ENCODE results near the gene NDE1. TPM values are rescaled to one million over a fixed set of nuclear protein-coding genes. Genes with fewer than 3 reads are reported as not detected.

NDE1 gene
- total and polyA plus RNA-seq, 2 donors (not counting 3 experiments of a cell fraction or from before 2014, with no cell fraction given): 28.0 to 90.2 TPM

DNA sequence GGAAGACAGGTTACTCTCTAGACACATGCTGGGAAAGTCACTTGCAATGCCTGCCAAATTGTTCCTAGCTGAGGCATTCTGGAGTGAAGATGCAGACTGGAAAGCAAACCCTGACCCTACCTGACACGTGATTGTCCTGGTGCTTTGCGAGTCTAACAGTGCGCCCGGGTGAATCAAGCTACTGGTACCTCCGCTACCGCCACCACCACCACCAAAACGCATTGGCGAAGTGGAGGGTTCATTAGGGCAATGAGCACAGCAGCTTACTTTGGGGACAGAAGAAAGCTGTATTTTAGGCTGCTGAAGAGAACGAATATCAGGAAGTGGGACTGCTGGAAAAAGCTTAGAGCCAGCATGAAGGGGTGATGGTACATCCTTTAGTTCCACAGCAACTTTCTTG, 14.1 kb upstream of the NDE1 start:
- DNase-seq (ENCODE audit: low read depth, low spot score) (no peak), FAIRE-seq (no peak)
- H3K9me1 ChIP-seq (replicated peaks; ENCODE audit: control insufficient read depth, extremely low read depth, insufficient read depth, low read length): no peaks in the 10 kb centered on the region
- H4K20me1 ChIP-seq (replicated peaks; ENCODE audit: control insufficient read depth, extremely low read depth, insufficient read depth, low read length): no peaks in the 10 kb centered on the region
- no peak overlapping the region for H3K27ac ChIP-seq (ENCODE audit: insufficient read depth, low read depth, low read length)
- BruUV-seq (replicated peaks): no TSS peak
- peaks cover 9% of the 10 kb centered on the region for H3K79me2 ChIP-seq (ENCODE audit: control insufficient read depth, insufficient read depth, low read length)
- no peak overlapping the region for H2AFZ ChIP-seq (ENCODE audit: low read depth, low read length)
- ChIA-PET CTCF (interaction anchor here (1.0 to 1.8 kb wide), 3 partner anchors 46 to 85 kb away, joined by 3 to 4 read pairs (median 4); no protein-coding TSS in a partner anchor), POLR2A (no interaction called here)
- H3K36me3 ChIP-seq (ENCODE audit: control insufficient read depth in 2 of 2, extremely low read depth in 1 of 2, insufficient read depth in 2 of 2, low read length in 2 of 2): peaks cover 12 to 21% of the 10 kb centered on the region in 2 experiments
- no peaks in the 10 kb centered on the region for H3K27me3 ChIP-seq (ENCODE audit: control insufficient read depth in 2 of 2, insufficient read depth in 2 of 2, low read length in 2 of 2)
- dilution Hi-C loops (cut with MboI; ENCODE audit: extremely low pct_ligation_motif_present, low sequenced_read_pairs) (no loop called here), intact Hi-C loops (cut with micrococcal nuclease) (no loop called here)
- H3K9ac ChIP-seq (replicated peaks; ENCODE audit: extremely low read depth, insufficient read depth, low read length): no peak overlapping the region
- TF ChIP-seq POLR2AphosphoS5 (IDR thresholded peaks at IDR 0.05; ENCODE audit: insufficient read depth, low read depth, low read length): no peak
- TF ChIP-seq EZH2 (IDR thresholded peaks at IDR 0.05; ENCODE audit: borderline replicate concordance, low read depth, low read length, severe bottlenecking): no peak
- no peak for TF ChIP-seq FOS (IDR thresholded peaks at IDR 0.05; ENCODE audit: borderline replicate concordance, insufficient read depth, low read length)
- TF ChIP-seq, protein P1, sequence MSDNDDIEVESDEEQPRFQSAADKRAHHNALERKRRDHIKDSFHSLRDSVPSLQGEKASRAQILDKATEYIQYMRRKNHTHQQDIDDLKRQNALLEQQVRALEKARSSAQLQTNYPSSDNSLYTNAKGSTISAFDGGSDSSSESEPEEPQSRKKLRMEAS (IDR thresholded peaks at IDR 0.05; ENCODE audit: insufficient read depth, insufficient read length): no peak
- TF ChIP-seq POLR2A (IDR thresholded peaks at IDR 0.05; ENCODE audit: low read depth, low read length): no peak
- TF ChIP-seq, protein P2, sequence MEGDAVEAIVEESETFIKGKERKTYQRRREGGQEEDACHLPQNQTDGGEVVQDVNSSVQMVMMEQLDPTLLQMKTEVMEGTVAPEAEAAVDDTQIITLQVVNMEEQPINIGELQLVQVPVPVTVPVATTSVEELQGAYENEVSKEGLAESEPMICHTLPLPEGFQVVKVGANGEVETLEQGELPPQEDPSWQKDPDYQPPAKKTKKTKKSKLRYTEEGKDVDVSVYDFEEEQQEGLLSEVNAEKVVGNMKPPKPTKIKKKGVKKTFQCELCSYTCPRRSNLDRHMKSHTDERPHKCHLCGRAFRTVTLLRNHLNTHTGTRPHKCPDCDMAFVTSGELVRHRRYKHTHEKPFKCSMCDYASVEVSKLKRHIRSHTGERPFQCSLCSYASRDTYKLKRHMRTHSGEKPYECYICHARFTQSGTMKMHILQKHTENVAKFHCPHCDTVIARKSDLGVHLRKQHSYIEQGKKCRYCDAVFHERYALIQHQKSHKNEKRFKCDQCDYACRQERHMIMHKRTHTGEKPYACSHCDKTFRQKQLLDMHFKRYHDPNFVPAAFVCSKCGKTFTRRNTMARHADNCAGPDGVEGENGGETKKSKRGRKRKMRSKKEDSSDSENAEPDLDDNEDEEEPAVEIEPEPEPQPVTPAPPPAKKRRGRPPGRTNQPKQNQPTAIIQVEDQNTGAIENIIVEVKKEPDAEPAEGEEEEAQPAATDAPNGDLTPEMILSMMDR (IDR thresholded peaks at IDR 0.05; ENCODE audit: extremely low read depth in 1 of 2, insufficient read depth in 1 of 2, low read depth in 1 of 2, low read length in 2 of 2): no peak
- no peak for TF ChIP-seq JUN (IDR thresholded peaks at IDR 0.05; ENCODE audit: borderline replicate concordance, insufficient read depth, insufficient read length, low read depth)
- no peak for TF ChIP-seq GATA2 (IDR thresholded peaks at IDR 0.05; ENCODE audit: insufficient read depth, insufficient read length, low read depth, low read length)
- TF ChIP-seq MYC (IDR thresholded peaks at IDR 0.05; ENCODE audit: low read depth, low read length): no peak
- no peak overlapping the region for H3K4me2 ChIP-seq (ENCODE audit: insufficient read depth, low read length)
- H3K4me1 ChIP-seq (ENCODE audit: control insufficient read depth, extremely low read depth, insufficient read depth, low read length): no peaks in the 10 kb centered on the region
- no peaks in the 10 kb centered on the region for H3K9me3 ChIP-seq (replicated peaks; ENCODE audit: control insufficient read depth, insufficient read depth, low read length)
- H3K4me3 ChIP-seq (replicated peaks in 1 of 3; ENCODE audit: insufficient read depth in 1 of 3, low read depth in 1 of 3, low read length in 3 of 3): no peak overlapping the region

Data from endothelial cell of umbilical vein (primary cell).